Measurements from ENCODE around the gene PTPRD. TPM values are rescaled to one million over a fixed set of nuclear protein-coding genes. Genes with fewer than 3 reads are reported as not detected.

PTPRD gene
- total RNA-seq, 1 donor from 2014 or later: 30.8 TPM

GRCh38 chr9:8567963-8568579 lies 2044.7 kb downstream of the PTPRD start:
- Histone ChIP-seq H3K27ac (no peak overlapping the region), H3K4me3 (no peak overlapping the region), H3K4me1 (no peaks in the 10 kb centered on the region), H3K27me3 (no peaks in the 10 kb centered on the region), H3K36me3 (no peaks in the 10 kb centered on the region), H3K9me3 (no peaks in the 10 kb centered on the region)
- intact Hi-C loops (cut with DNase I): no loop called here
- TF ChIP-seq CTCF (IDR thresholded peaks at IDR 0.05): no peak
- DNase-seq (no peak), ATAC-seq (no peak)

GRCh38 chr9:8564960-8565359 lies 2047.8 kb downstream of the PTPRD start:
- no peak for TF ChIP-seq CTCF (IDR thresholded peaks at IDR 0.05)
- no peak overlapping the region for H3K4me3 ChIP-seq
- intact Hi-C loops (cut with DNase I): no loop called here
- no peaks in the 10 kb centered on the region for H3K36me3 ChIP-seq
- no peak overlapping the region for H3K27ac ChIP-seq
- H3K9me3 ChIP-seq: no peaks in the 10 kb centered on the region
- no peak for DNase-seq
- no peak for ATAC-seq
- no peaks in the 10 kb centered on the region for H3K4me1 ChIP-seq
- H3K27me3 ChIP-seq: no peaks in the 10 kb centered on the region

GRCh38 chr9:8560560-8561525 lies 2052.0 kb downstream of the PTPRD start:
- no peaks in the 10 kb centered on the region for H3K36me3 ChIP-seq
- H3K4me3 ChIP-seq: no peak overlapping the region
- DNase-seq (no peak), ATAC-seq (no peak)
- no peak overlapping the region for H3K27ac ChIP-seq
- intact Hi-C loops (cut with DNase I): no loop called here
- no peaks in the 10 kb centered on the region for H3K27me3 ChIP-seq
- no peaks in the 10 kb centered on the region for H3K9me3 ChIP-seq
- no peaks in the 10 kb centered on the region for H3K4me1 ChIP-seq
- no peak for TF ChIP-seq CTCF (IDR thresholded peaks at IDR 0.05)

- intact Hi-C loops (cut with DNase I): no loop called here
- no peaks in the 10 kb centered on the region for H3K4me1 ChIP-seq
- H3K36me3 ChIP-seq: no peaks in the 10 kb centered on the region
- TF ChIP-seq CTCF (IDR thresholded peaks at IDR 0.05): no peak
- H3K27me3 ChIP-seq: no peaks in the 10 kb centered on the region
- no peak for DNase-seq
- no peak for ATAC-seq
- H3K4me3 ChIP-seq: no peak overlapping the region
- H3K9me3 ChIP-seq: no peaks in the 10 kb centered on the region
- no peak overlapping the region for H3K27ac ChIP-seq
Measured at GRCh38 chr9:8558176-8558575, 2054.6 kb downstream of the PTPRD start.

DNA sequence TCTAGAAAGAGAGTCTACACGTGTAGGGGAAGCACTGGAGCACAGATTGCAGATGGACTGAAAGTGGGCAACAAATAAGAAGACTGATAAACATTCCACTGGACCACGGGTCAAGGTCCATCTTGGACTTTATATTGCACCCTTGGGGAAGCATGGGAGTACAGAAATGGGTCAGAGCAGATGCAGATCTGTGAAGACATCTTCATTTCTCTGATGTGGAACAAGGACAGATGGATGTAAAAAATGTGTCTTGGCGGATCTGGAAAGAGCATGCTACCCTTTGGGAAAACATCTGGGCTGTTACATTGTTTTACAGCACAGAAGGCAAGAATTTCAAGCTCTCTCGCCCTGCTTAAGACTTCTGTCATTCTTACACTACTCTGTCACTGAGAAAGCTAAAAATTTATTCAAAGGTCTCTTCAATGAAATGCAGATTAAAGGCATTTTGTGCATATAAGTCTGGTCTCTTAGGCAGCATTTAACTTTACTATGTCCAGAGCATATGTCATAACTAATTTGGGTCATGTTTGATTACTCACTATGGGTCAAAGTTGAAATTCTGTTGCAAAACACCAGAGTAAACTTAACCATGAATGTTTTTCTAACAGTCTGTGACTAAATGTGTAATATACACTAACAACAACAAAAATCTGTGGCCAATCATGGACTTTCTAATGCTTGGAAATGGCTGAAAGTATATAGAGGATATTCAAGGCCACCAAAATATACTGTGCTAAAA lies 2056.9 kb downstream of the PTPRD start:
- ATAC-seq (no peak), DNase-seq (no peak)
- intact Hi-C loops (cut with DNase I): no loop called here
- Histone ChIP-seq H3K36me3 (no peaks in the 10 kb centered on the region), H3K27ac (no peak overlapping the region), H3K4me1 (no peaks in the 10 kb centered on the region), H3K9me3 (no peaks in the 10 kb centered on the region), H3K27me3 (no peaks in the 10 kb centered on the region), H3K4me3 (no peak overlapping the region)
- no peak for TF ChIP-seq CTCF (IDR thresholded peaks at IDR 0.05)
